ENCODE data around the gene PTCD1.

The PTCD1 gene

GRCh38 chr7:99453105-99453504 lies 14.5 kb upstream of the PTCD1 start:
- DNase-seq (ENCODE audit: extremely low spot score): no peak
- CTCF ChIA-PET: no interaction called here
- TF ChIP-seq ZNF384 (IDR thresholded peaks at IDR 0.05): no peak
- TF ChIP-seq FOXM1 (IDR thresholded peaks at IDR 0.05; ENCODE audit: borderline replicate concordance): no peak
- no peak for TF ChIP-seq SP1 (IDR thresholded peaks at IDR 0.05)
- no peak for TF ChIP-seq TARDBP (IDR thresholded peaks at IDR 0.05)
- no peak for TF ChIP-seq SUZ12 (IDR thresholded peaks at IDR 0.05)
- no peak for TF ChIP-seq FOXA1 (IDR thresholded peaks at IDR 0.05)
- TF ChIP-seq LEF1 (IDR thresholded peaks at IDR 0.05; ENCODE audit: borderline replicate concordance): no peak
- no peak for TF ChIP-seq ARNT (IDR thresholded peaks at IDR 0.05)
- TF ChIP-seq CTBP1 (IDR thresholded peaks at IDR 0.05; ENCODE audit: borderline replicate concordance): no peak
- TF ChIP-seq ELF4 (IDR thresholded peaks at IDR 0.05): no peak
- TF ChIP-seq L3MBTL2 (conservative IDR thresholded peaks at IDR 0.05): no peak
- no peak for TF ChIP-seq NFRKB (IDR thresholded peaks at IDR 0.05)
- TF ChIP-seq BHLHE40 (IDR thresholded peaks at IDR 0.05; ENCODE audit: borderline replicate concordance): no peak
- TF ChIP-seq HDGF (IDR thresholded peaks at IDR 0.05; ENCODE audit: borderline replicate concordance): no peak
- TF ChIP-seq, protein P1, sequence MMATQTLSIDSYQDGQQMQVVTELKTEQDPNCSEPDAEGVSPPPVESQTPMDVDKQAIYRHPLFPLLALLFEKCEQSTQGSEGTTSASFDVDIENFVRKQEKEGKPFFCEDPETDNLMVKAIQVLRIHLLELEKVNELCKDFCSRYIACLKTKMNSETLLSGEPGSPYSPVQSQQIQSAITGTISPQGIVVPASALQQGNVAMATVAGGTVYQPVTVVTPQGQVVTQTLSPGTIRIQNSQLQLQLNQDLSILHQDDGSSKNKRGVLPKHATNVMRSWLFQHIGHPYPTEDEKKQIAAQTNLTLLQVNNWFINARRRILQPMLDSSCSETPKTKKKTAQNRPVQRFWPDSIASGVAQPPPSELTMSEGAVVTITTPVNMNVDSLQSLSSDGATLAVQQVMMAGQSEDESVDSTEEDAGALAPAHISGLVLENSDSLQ (IDR thresholded peaks at IDR 0.05): no peak
- no peak for TF ChIP-seq FOXK2 (IDR thresholded peaks at IDR 0.05)
- POLR2A ChIA-PET: no interaction called here

DNA sequence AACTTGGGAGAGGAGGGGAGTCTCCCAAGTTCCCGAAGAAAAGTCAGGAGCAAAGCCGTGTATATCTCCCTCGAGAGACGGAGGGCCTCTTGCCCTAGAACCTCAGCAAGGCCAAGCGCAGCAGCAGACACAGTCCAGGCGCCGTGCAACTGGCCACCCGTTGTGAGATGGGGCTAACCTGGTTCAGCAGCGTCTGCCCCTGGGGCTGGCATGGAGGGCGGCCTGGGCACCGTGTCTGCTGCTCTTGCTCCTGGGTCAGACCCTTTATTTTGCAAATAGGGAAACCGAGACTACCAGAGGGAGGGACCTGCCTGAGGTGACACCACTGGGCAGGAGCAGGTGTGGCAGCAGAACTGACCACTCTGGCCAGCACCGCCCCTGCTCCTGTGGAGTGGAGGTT lies 13.9 kb upstream of the PTCD1 start:
- TF ChIP-seq FOXK2 (IDR thresholded peaks at IDR 0.05): no peak
- TF ChIP-seq HDGF (IDR thresholded peaks at IDR 0.05; ENCODE audit: borderline replicate concordance): no peak
- TF ChIP-seq ELF4 (IDR thresholded peaks at IDR 0.05): no peak
- TF ChIP-seq TARDBP (IDR thresholded peaks at IDR 0.05): no peak
- no peak for TF ChIP-seq CTBP1 (IDR thresholded peaks at IDR 0.05; ENCODE audit: borderline replicate concordance)
- TF ChIP-seq L3MBTL2 (conservative IDR thresholded peaks at IDR 0.05): no peak
- TF ChIP-seq, protein P1 (IDR thresholded peaks at IDR 0.05): no peak
- TF ChIP-seq LEF1 (IDR thresholded peaks at IDR 0.05; ENCODE audit: borderline replicate concordance): no peak
- no peak for TF ChIP-seq NFRKB (IDR thresholded peaks at IDR 0.05)
- no peak for TF ChIP-seq FOXA1 (IDR thresholded peaks at IDR 0.05)
- CTCF ChIA-PET: no interaction called here
- no peak for DNase-seq (ENCODE audit: extremely low spot score)
- POLR2A ChIA-PET: no interaction called here

DNA sequence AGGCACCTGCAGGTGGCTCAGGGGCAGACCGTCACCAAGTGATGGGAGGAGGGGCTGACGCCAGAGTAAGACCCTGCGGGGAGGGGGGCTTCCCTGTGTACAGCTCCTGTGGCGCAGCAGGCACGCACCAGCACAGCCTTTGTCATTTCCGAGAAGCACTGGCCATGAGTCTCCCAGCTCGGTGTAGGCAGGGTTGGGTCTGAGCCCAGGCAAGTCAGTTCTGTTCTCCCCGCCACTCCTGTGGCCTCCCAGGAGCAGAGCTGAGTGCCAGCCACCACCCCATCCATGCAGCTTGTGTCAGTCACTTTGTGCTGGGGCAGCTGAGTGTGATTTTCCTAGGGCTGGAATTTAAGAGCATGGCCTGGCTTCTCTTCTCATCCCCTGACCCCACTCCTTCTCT lies 13.3 kb upstream of the PTCD1 start:
- ChIA-PET POLR2A (no interaction called here), CTCF (no interaction called here)
- TF ChIP-seq LEF1 (IDR thresholded peaks at IDR 0.05; ENCODE audit: borderline replicate concordance) (no peak), SP1 (IDR thresholded peaks at IDR 0.05) (no peak), L3MBTL2 (conservative IDR thresholded peaks at IDR 0.05) (no peak), ARNT (IDR thresholded peaks at IDR 0.05) (no peak), FOXA1 (IDR thresholded peaks at IDR 0.05) (no peak), NFRKB (IDR thresholded peaks at IDR 0.05) (no peak), SUZ12 (IDR thresholded peaks at IDR 0.05) (no peak), HDGF (IDR thresholded peaks at IDR 0.05; ENCODE audit: borderline replicate concordance) (no peak)
- no peak for DNase-seq (ENCODE audit: extremely low spot score)

DNA sequence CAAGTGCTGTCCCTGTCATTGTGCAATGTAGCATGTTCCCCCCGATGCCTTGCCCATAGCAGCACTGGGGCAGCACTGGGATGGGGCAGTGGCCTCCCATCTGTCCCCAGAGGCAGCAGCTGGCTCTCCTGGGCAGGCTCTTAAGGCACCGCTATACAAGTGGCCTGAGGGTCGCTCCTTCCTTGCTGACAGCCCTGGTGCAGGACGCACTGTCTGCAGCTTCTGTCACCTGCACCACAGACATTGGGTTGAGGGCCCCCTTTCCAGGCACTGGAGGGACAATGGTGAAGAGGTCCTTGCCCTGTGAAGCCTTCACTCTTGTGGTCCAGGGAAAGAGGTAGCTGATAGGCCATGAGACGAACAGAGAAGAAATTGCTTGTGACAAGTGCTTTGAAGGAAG lies 10.7 kb upstream of the PTCD1 start:
- ChIA-PET CTCF (interaction anchor here (0.6 kb wide), 1 partner anchor 15 kb away, joined by 3 read pairs; no protein-coding TSS in a partner anchor), POLR2A (interaction anchor here (0.9 to 1.3 kb wide), 3 partner anchors 11 to 109 kb away, joined by 3 to 6 read pairs (median 4); partner anchors contain the start of genes ATP5MF, CPSF4, PTCD1 and ZNF655)
- TF ChIP-seq, protein P1 (IDR thresholded peaks at IDR 0.05): no peak
- TF ChIP-seq HDGF (IDR thresholded peaks at IDR 0.05; ENCODE audit: borderline replicate concordance) (no peak), BHLHE40 (IDR thresholded peaks at IDR 0.05; ENCODE audit: borderline replicate concordance) (no peak), L3MBTL2 (conservative IDR thresholded peaks at IDR 0.05) (no peak), FOXM1 (IDR thresholded peaks at IDR 0.05; ENCODE audit: borderline replicate concordance) (no peak), FOXK2 (IDR thresholded peaks at IDR 0.05) (no peak), ZNF384 (IDR thresholded peaks at IDR 0.05) (no peak), LEF1 (IDR thresholded peaks at IDR 0.05; ENCODE audit: borderline replicate concordance) (no peak), NFRKB (IDR thresholded peaks at IDR 0.05) (no peak), ARNT (IDR thresholded peaks at IDR 0.05) (no peak), ELF4 (IDR thresholded peaks at IDR 0.05) (no peak), FOXA1 (IDR thresholded peaks at IDR 0.05) (no peak), SUZ12 (IDR thresholded peaks at IDR 0.05) (no peak), CTBP1 (IDR thresholded peaks at IDR 0.05; ENCODE audit: borderline replicate concordance) (no peak), TARDBP (IDR thresholded peaks at IDR 0.05) (no peak), SP1 (IDR thresholded peaks at IDR 0.05) (no peak)
- DNase-seq (ENCODE audit: extremely low spot score): no peak

DNA sequence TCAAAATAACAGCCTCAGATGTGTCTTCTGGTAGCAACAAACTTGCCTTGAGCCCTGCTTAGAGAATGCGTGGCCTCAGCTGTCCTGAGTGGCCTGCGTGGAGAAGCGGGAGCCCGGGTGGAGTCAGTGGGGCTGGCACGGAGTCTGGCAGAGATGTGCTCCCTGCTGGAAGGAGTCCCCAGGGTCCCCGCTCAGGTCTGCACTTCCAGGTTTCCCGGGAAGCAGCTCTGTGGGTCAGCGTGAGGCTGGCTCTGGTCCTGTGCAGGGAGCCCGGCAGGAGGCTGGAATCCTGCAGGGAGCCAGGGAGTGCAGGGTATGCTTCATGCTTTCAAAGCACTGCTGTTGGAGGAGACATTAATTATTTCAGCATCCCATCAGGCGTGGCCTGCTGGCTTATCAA lies 10.3 kb upstream of the PTCD1 start:
- TF ChIP-seq SUZ12 (IDR thresholded peaks at IDR 0.05) (no peak), FOXA1 (IDR thresholded peaks at IDR 0.05) (no peak)
- no peak for DNase-seq (ENCODE audit: extremely low spot score)
- CTCF ChIA-PET: interaction anchor here (0.6 kb wide), 1 partner anchor 16 kb away, joined by 3 read pairs; no protein-coding TSS in a partner anchor
- POLR2A ChIA-PET: interaction anchor here (0.9 to 1.3 kb wide), 3 partner anchors 10 to 110 kb away, joined by 3 to 6 read pairs (median 4); partner anchors contain the start of genes ATP5MF, CPSF4, PTCD1 and ZNF655

- TF ChIP-seq TARDBP (IDR thresholded peaks at IDR 0.05): no peak
- TF ChIP-seq FOXM1 (IDR thresholded peaks at IDR 0.05; ENCODE audit: borderline replicate concordance): no peak
- peak; percentile 53 for DNase-seq (ENCODE audit: extremely low spot score)
- ChIA-PET CTCF (interaction anchor here (0.8 kb wide), 1 partner anchor 18 kb away, joined by 4 read pairs; the partner anchor contains the start of gene ATP5MF), POLR2A (interaction anchor here (0.9 kb wide), 1 partner anchor 10 kb away, joined by 3 read pairs; the partner anchor contains the start of gene PTCD1)
Measured at GRCh38 chr7:99447943-99448342, 9.3 kb upstream of the PTCD1 start.
